SK-N-SH treated with all-trans-retinoic acid at 6 μM for 48 hours (cell line): Measurements from ENCODE around the gene RPS8.

ENCODE experiments used
- ATAC-seq: fragments of 200-7000 bp; cut with Tn5 transposase; 3 replicates; pipeline ENCODE4 v1.9.1; 2020; ENCODE audit warnings: mild to moderate bottlenecking, moderate library complexity
- CSDC2 ChIP-seq: fragments of 250-450 bp; sonication (Bioruptor Pico); IDR thresholded peaks from 2 replicates; pipeline ENCODE4 v1.5.0; 2020; ENCODE audit warnings: mild to moderate bottlenecking, moderate library complexity
- CSRNP3 ChIP-seq: fragments of 250-450 bp; sonication (Bioruptor Pico); IDR thresholded peaks from 2 replicates; pipeline ENCODE4 v1.5.1; 2021; ENCODE audit warnings: mild to moderate bottlenecking, moderate library complexity
- ESRRG ChIP-seq: fragments of 250-450 bp; sonication (Bioruptor Pico); IDR thresholded peaks from 2 replicates; pipeline ENCODE4 v1.6.1; 2021; ENCODE audit warnings: mild to moderate bottlenecking
- ISL1 ChIP-seq: fragments of 250-450 bp; sonication (Bioruptor Pico); IDR thresholded peaks from 2 replicates; pipeline ENCODE4 v2.1.2; 2022; ENCODE audit warnings: mild to moderate bottlenecking, moderate library complexity
- OSR1 ChIP-seq: fragments of 250-450 bp; sonication (Bioruptor Pico); IDR thresholded peaks from 2 replicates; pipeline ENCODE4 v1.8.0; 2022; ENCODE audit warnings: moderate library complexity, mild to moderate bottlenecking, inconsistent platforms
- POU6F1 ChIP-seq: fragments of 250-450 bp; sonication (Bioruptor Pico); IDR thresholded peaks from 2 replicates; pipeline ENCODE4 v1.8.0; 2021; ENCODE audit warnings: low read depth, mild to moderate bottlenecking, moderate library complexity, borderline replicate concordance
- PPARA ChIP-seq: fragments of 250-450 bp; sonication (Bioruptor Pico); IDR thresholded peaks from 2 replicates; pipeline ENCODE4 v1.5.0; 2020; ENCODE audit warnings: mild to moderate bottlenecking, borderline replicate concordance
- SNAI2 ChIP-seq: fragments of 250-450 bp; sonication (Bioruptor Pico); IDR thresholded peaks from 2 replicates; pipeline ENCODE4 v1.5.0; 2020; ENCODE audit warnings: mild to moderate bottlenecking, moderate library complexity
- TCF4 ChIP-seq: fragments of 250-450 bp; sonication (Bioruptor Pico); IDR thresholded peaks from 2 replicates; pipeline ENCODE4 v1.8.0; 2021; ENCODE audit warnings: mild to moderate bottlenecking, moderate library complexity, borderline replicate concordance
- TOX ChIP-seq: fragments of 250-450 bp; sonication (Bioruptor Pico); IDR thresholded peaks from 2 replicates; pipeline ENCODE4 v1.8.0; 2021; ENCODE audit warnings: mild to moderate bottlenecking, moderate library complexity, borderline replicate concordance
- ZC3H10 ChIP-seq: fragments of 250-450 bp; sonication (Bioruptor Pico); IDR thresholded peaks from 2 replicates; pipeline ENCODE4 v1.5.1; 2021; ENCODE audit warnings: mild to moderate bottlenecking, moderate library complexity
- ZFP3 ChIP-seq: fragments of 250-450 bp; sonication (Bioruptor Pico); IDR thresholded peaks from 2 replicates; pipeline ENCODE4 v1.5.0; 2020; ENCODE audit warnings: mild to moderate bottlenecking, moderate library complexity
- ZFP30 ChIP-seq: fragments of 450-650 bp; formaldehyde crosslinking; IDR thresholded peaks from 2 replicates; pipeline ENCODE4 v1.5.0; 2022; ENCODE audit warnings: mild to moderate bottlenecking, moderate library complexity
- ZNF565 ChIP-seq: fragments of 450-650 bp; formaldehyde crosslinking; conservative IDR thresholded peaks from 2 replicates; pipeline ENCODE4 v1.5.0; 2020; ENCODE audit warnings: low read depth, mild to moderate bottlenecking, moderate library complexity
- ZNF70 ChIP-seq: fragments of 450-650 bp; formaldehyde crosslinking; IDR thresholded peaks from 2 replicates; pipeline ENCODE4 v1.5.0; 2020; ENCODE audit warnings: mild to moderate bottlenecking, moderate library complexity
- ZNF8 ChIP-seq: fragments of 450-650 bp; formaldehyde crosslinking; IDR thresholded peaks from 2 replicates; pipeline ENCODE4 v1.5.0; 2020; ENCODE audit warnings: mild to moderate bottlenecking, moderate library complexity
- TF ChIP-seq, protein P1 (sequence below): fragments of 250-450 bp; sonication (Bioruptor Pico); IDR thresholded peaks from 2 replicates; pipeline ENCODE4 v1.5.0; 2020; ENCODE audit warnings: mild to moderate bottlenecking, moderate library complexity
- TF ChIP-seq, protein P2 (sequence below): fragments of 250-450 bp; sonication (Bioruptor Pico); IDR thresholded peaks from 2 replicates; pipeline ENCODE4 v1.8.0; 2020; ENCODE audit warnings: mild to moderate bottlenecking, moderate library complexity, borderline replicate concordance

The RPS8 gene

GRCh38 chr1:44777547-44777946 lies 2.2 kb downstream of the RPS8 start:
- ATAC-seq, result no peak
- TF ChIP-seq, protein P1, sequence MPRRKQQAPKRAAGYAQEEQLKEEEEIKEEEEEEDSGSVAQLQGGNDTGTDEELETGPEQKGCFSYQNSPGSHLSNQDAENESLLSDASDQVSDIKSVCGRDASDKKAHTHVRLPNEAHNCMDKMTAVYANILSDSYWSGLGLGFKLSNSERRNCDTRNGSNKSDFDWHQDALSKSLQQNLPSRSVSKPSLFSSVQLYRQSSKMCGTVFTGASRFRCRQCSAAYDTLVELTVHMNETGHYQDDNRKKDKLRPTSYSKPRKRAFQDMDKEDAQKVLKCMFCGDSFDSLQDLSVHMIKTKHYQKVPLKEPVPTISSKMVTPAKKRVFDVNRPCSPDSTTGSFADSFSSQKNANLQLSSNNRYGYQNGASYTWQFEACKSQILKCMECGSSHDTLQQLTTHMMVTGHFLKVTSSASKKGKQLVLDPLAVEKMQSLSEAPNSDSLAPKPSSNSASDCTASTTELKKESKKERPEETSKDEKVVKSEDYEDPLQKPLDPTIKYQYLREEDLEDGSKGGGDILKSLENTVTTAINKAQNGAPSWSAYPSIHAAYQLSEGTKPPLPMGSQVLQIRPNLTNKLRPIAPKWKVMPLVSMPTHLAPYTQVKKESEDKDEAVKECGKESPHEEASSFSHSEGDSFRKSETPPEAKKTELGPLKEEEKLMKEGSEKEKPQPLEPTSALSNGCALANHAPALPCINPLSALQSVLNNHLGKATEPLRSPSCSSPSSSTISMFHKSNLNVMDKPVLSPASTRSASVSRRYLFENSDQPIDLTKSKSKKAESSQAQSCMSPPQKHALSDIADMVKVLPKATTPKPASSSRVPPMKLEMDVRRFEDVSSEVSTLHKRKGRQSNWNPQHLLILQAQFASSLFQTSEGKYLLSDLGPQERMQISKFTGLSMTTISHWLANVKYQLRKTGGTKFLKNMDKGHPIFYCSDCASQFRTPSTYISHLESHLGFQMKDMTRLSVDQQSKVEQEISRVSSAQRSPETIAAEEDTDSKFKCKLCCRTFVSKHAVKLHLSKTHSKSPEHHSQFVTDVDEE (CRISPR knock-in tag), result no peak
- no peak for TF ChIP-seq CSDC2 (CRISPR knock-in tag)
- TF ChIP-seq ISL1, result no peak
- no peak for TF ChIP-seq ZNF70 (CRISPR knock-in tag)
- TF ChIP-seq OSR1 (CRISPR knock-in tag), result no peak
- no peak for TF ChIP-seq ZC3H10
- no peak for TF ChIP-seq ZNF8 (CRISPR knock-in tag)
- TF ChIP-seq PPARA (CRISPR knock-in tag), result no peak
- TF ChIP-seq ZFP3 (CRISPR knock-in tag), result no peak
- TF ChIP-seq TOX (CRISPR knock-in tag), result no peak
- TF ChIP-seq SNAI2 (CRISPR knock-in tag), result no peak
- TF ChIP-seq, protein P2, sequence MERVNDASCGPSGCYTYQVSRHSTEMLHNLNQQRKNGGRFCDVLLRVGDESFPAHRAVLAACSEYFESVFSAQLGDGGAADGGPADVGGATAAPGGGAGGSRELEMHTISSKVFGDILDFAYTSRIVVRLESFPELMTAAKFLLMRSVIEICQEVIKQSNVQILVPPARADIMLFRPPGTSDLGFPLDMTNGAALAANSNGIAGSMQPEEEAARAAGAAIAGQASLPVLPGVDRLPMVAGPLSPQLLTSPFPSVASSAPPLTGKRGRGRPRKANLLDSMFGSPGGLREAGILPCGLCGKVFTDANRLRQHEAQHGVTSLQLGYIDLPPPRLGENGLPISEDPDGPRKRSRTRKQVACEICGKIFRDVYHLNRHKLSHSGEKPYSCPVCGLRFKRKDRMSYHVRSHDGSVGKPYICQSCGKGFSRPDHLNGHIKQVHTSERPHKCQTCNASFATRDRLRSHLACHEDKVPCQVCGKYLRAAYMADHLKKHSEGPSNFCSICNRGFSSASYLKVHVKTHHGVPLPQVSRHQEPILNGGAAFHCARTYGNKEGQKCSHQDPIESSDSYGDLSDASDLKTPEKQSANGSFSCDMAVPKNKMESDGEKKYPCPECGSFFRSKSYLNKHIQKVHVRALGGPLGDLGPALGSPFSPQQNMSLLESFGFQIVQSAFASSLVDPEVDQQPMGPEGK (CRISPR knock-in tag), result no peak
- no peak for TF ChIP-seq TCF4 (CRISPR knock-in tag)
- no peak for TF ChIP-seq ESRRG (CRISPR knock-in tag)
- no peak for TF ChIP-seq ZFP30
- TF ChIP-seq, all 23 proteins: peak for 0

GRCh38 chr1:44777969-44778635 lies 2.8 kb downstream of the RPS8 start:
- TF ChIP-seq POU6F1 (no peak), ZNF70 (CRISPR knock-in tag) (no peak)
- no peak for ATAC-seq

DNA sequence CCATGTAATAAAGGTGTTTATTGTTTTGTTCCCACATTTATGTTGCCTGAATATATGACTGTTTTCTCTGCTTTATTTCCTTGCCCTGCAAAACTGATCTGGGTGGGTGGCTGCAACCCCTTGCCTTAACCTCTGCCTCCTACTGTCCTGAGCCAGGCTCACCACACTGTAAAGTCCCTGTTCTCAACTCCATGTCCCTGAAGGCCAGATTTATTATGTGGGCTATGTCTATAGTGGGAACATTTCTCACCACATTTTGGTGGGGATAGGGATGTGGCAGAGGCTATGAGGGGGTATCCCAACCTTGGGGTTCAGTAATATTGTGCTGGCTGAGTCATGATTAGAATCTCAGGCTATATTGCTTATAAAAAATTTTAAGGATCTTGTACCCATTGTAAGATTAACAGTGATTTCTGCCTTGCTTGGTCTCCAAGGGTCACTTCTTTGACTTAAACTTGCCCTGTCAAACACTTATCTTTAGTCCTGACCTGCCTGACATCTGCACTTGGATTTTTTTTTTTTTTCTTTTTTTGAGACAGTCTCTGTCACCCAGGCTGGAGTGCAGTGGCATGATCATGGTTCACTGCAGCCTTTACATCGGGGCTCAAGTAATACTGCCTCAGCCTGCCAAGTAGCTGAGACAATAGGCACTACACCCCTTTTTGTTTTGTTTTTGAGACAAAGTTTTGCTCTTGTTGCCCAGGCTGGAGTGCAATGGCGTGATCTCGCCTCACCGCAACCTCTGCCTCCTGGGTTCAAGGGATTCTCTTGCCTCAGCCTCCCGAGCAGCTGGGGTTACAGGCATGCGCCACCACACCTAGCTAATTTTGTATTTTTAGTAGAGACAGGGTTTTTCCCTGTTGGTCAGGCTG lies 3.6 kb downstream of the RPS8 start:
- ATAC-seq, result no peak
- no peak for TF ChIP-seq CSRNP3 (CRISPR knock-in tag)
- TF ChIP-seq ZC3H10, result no peak
- TF ChIP-seq CSDC2 (CRISPR knock-in tag), result no peak

DNA sequence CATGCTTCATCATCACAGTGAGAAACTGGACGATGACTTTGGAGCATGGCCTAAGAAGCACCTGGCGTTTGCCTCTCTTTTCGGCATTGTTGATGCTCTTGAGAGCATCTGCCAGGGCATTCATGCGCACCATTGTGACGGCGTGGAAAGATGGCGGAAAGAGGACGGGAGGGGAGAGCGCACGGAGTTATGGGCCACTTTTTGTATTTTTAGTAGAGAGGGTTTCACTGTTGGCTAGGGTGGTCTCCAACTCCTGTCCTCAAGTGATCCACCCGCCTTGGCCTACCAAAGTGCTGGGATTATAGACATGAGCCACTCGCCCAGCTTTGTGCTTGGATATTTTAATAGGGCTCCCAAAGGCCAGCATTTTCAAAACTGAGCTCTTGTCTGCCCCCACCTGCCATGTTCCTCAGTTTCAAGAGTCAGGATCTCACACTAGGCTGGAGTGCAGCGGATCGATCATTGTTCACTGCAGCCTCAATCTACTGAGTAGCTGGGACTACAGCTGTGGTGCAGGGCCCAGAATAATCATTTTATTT lies 5.3 kb downstream of the RPS8 start:
- TF ChIP-seq, protein P2 (CRISPR knock-in tag), result no peak
- no peak for TF ChIP-seq SNAI2 (CRISPR knock-in tag)
- TF ChIP-seq POU6F1, result no peak
- no peak for TF ChIP-seq ESRRG (CRISPR knock-in tag)
- TF ChIP-seq CSDC2 (CRISPR knock-in tag), result no peak
- no peak for TF ChIP-seq ZC3H10
- TF ChIP-seq ZNF565 (CRISPR knock-in tag), result no peak
- ATAC-seq, result no peak
